HCT116 (cell line): ENCODE results near the gene C3AR1. TPM values are rescaled to one million over a fixed set of nuclear protein-coding genes. Genes with fewer than 3 reads are reported as not detected.

ENCODE experiments used
- ATF3 ChIP-seq: IDR thresholded peaks from 2 replicates; pipeline ENCODE4 v1.6.1; 2012
- CBX3 ChIP-seq: IDR thresholded peaks from 2 replicates; pipeline ENCODE4 v1.6.1; 2012; ENCODE audit warnings: low read depth
- CEBPB ChIP-seq: IDR thresholded peaks from 2 replicates; pipeline ENCODE4 v1.6.1; 2012; ENCODE audit warnings: low read depth
- ELF1 ChIP-seq: IDR thresholded peaks from 2 replicates; pipeline ENCODE4 v1.6.1; 2012; ENCODE audit warnings: low read depth, borderline replicate concordance
- EZH2 ChIP-seq: fragments of 200-600 bp; sonication (generic); IDR thresholded peaks from 2 replicates; pipeline ENCODE4 v1.6.1; 2017; ENCODE audit warnings: antibody characterized with exemption, mixed run types
- EZH2phosphoT487 ChIP-seq: fragments of 200-600 bp; IDR thresholded peaks from 2 replicates; pipeline ENCODE4 v1.6.1; 2018; ENCODE audit warnings: antibody characterized with exemption, borderline replicate concordance
- JUND ChIP-seq: IDR thresholded peaks from 2 replicates; pipeline ENCODE4 v1.6.1; 2012
- MAX ChIP-seq: IDR thresholded peaks from 2 replicates; pipeline ENCODE4 v1.6.1; 2012
- POLR2AphosphoS5 ChIP-seq: IDR thresholded peaks from 2 replicates; pipeline ENCODE4 v1.6.1; 2011; ENCODE audit warnings: mild to moderate bottlenecking, low read depth, low read length, moderate library complexity
- REST ChIP-seq: IDR thresholded peaks from 2 replicates; pipeline ENCODE4 v1.6.1; 2012; ENCODE audit warnings: low read depth
- SP1 ChIP-seq: IDR thresholded peaks from 2 replicates; pipeline ENCODE4 v1.6.1; 2012; ENCODE audit warnings: low read depth
- TCF7L2 ChIP-seq: IDR thresholded peaks from 2 replicates; pipeline ENCODE4 v1.7.0; 2011; ENCODE audit warnings: borderline replicate concordance, inconsistent platforms; ENCODE audit not compliant: insufficient read depth, insufficient read length; ENCODE audit errors: extremely low read depth
- total RNA-seq: library from RNA; stranded (reverse); gene quantifications from one replicate; pipeline ENCODE4 v1.2.1, GENCODE V29; 2021; ENCODE audit not compliant: unreplicated experiment

Gene C3AR1
- total RNA-seq, 1 experiment from 2014 or later = not detected

DNA sequence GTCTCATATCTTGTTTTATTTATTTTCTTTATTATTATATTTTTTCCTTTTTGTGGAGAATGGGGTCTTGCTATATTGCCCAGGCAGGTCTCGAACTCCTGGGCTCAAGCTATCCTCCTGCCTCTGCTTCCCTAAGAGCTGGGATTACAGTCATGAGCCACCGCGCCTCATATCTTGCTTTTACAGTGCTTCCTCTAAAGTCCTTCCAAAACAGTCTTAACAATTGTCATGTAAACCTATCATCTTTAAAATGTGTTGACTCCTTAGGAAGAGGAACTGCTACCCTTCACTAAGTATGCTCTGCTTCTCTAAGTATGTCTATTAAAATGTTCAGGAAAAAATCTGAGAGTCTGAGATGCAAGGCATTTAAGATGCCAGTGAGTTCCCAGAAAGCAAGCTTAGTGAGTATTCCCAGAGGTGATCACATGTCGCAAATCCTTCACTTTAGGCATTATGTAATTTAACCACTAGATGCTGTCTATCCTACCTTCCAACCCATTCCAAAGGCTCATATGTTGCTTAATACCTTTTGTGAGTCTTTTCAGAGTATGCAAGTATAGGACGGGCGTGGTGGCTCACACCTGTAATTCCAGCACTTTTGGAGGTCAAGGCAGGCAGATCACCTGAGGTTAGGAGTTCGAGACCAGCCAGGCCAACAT lies 53.4 kb downstream of the C3AR1 start (continued):
- TF ChIP-seq REST (no peak), ATF3 (no peak), SP1 (no peak), CBX3 (no peak), POLR2AphosphoS5 (no peak), TCF7L2 (no peak), CEBPB (no peak), EZH2 (no peak), JUND (no peak), ELF1 (no peak), EZH2phosphoT487 (no peak), MAX (no peak)
